Mammary epithelial cell (primary cell): ENCODE data around the gene PFN3.

Experiments
- EZH2 ChIP-seq: IDR thresholded peaks from 2 replicates; pipeline ENCODE4 v1.6.1; 2012; ENCODE audit warnings: low read length, inconsistent platforms, borderline replicate concordance
- TF ChIP-seq, protein P1 (sequence below), 2 donors: IDR thresholded peaks in 1 of 2; conservative IDR thresholded peaks in 1 of 2; 2 replicates each; pipeline ENCODE4 v1.5.1; 2011 to 2012; ENCODE audit warnings: inconsistent platforms in 2 of 2, low read length in 2 of 2, mild to moderate bottlenecking in 2 of 2, control low read depth in 1 of 2, low read depth in 1 of 2; ENCODE audit not compliant: insufficient read depth in 1 of 2; ENCODE audit errors: extremely low read depth in 1 of 2

- TF ChIP-seq, protein P1, sequence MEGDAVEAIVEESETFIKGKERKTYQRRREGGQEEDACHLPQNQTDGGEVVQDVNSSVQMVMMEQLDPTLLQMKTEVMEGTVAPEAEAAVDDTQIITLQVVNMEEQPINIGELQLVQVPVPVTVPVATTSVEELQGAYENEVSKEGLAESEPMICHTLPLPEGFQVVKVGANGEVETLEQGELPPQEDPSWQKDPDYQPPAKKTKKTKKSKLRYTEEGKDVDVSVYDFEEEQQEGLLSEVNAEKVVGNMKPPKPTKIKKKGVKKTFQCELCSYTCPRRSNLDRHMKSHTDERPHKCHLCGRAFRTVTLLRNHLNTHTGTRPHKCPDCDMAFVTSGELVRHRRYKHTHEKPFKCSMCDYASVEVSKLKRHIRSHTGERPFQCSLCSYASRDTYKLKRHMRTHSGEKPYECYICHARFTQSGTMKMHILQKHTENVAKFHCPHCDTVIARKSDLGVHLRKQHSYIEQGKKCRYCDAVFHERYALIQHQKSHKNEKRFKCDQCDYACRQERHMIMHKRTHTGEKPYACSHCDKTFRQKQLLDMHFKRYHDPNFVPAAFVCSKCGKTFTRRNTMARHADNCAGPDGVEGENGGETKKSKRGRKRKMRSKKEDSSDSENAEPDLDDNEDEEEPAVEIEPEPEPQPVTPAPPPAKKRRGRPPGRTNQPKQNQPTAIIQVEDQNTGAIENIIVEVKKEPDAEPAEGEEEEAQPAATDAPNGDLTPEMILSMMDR (conservative IDR thresholded peaks at IDR 0.05 in 1 of 2, IDR thresholded peaks at IDR 0.05 in 1 of 2; ENCODE audit: extremely low read depth in 1 of 2, insufficient read depth in 1 of 2, low read depth in 1 of 2, low read length in 2 of 2), result no peak
- no peak for TF ChIP-seq EZH2
Measured at GRCh38 chr5:177432839-177433657, 32.6 kb upstream of the PFN3 start.
